Measurements from ENCODE around the gene MMP7. TPM values are rescaled to one million over a fixed set of nuclear protein-coding genes. Genes with fewer than 3 reads are reported as not detected.

MMP7 gene
- total and polyA plus RNA-seq, 3 experiments from 2014 or later: not detected

DNA sequence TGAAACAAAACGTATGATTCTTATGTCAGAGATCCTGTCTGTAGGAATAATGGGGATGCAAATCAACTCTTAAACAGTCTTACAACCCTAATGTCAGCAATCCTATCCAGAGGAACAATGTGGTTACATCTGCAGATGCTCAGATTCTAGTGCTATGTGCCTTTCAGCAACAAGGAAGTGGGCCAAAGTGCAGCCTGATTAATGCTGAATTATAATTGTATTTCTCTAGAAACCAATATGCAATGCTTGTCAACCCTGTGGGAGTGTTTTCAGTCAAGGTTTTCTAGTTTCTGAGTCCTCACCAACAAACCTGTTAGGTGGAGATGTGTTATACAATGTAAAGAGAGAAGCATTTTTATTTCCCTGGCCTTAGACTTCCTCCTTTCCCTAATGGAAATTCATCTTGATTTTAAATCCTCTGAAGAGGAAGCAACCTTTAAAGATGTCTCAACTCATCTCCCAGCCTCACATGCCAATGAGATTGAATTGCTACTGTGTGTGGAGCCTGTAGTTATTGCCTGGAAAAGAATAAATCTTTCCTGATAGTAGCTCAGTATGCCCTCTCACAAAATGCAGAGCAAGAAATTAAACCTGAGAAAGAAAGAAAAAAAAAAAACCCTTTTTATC is 51.8 kb downstream of the MMP7 start:
- no peaks in the 10 kb centered on the region for H3K36me3 Mint-ChIP-seq
- peak overlapping the region in 1 of 8 donors; percentile 19 for H3K27ac Mint-ChIP-seq
- H3K4me3 Mint-ChIP-seq: no peak overlapping the region
- peaks cover 14 to 38% (median 25%) of the 10 kb centered on the region in 3 donors for H3K4me1 Mint-ChIP-seq
- Histone ChIP-seq H3K27me3 (ENCODE audit: insufficient read depth, low read length, poor library complexity, severe bottlenecking) (no peaks in the 10 kb centered on the region), H3K9me3 (ENCODE audit: low read length) (no peaks in the 10 kb centered on the region), H3K4me3 (ENCODE audit: low read length) (no peak overlapping the region), H3K36me3 (ENCODE audit: insufficient read depth, low read length) (no peaks in the 10 kb centered on the region), H3K4me1 (ENCODE audit: insufficient read depth, low read length) (peaks cover 28% of the 10 kb centered on the region), H3K27ac (ENCODE audit: low read depth, low read length) (no peak overlapping the region)
- DNase-seq: no peak
- ChIA-PET POLR2A (interaction anchor here (0.7 kb wide), 1 partner anchor 84 kb away, joined by 3 read pairs; no protein-coding TSS in a partner anchor), CTCF (interaction anchor here (0.6 to 1.3 kb wide), 3 partner anchors 25 to 85 kb away, joined by 3 read pairs; no protein-coding TSS in a partner anchor)
- no peaks in the 10 kb centered on the region for H3K9me3 Mint-ChIP-seq
- H3K27me3 Mint-ChIP-seq: no peaks in the 10 kb centered on the region

DNA sequence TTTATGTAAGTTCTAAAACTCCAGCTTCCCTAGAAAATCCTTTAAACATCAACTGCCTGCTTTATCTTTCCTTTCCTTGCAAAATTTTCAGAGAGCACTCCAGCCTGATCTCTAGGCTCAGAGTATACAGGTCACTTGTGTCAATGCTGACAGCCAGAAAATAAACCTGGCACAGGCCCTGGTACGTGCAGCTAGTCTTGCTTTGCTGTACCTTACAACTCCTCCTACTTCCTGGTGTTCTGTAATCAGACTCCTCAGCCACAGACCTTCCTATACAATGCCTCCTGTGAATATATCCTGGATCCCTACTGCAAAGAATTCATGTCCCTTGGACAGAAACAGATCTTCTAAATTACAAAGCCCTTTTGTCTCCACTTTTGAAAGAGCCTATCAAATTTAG is 53.7 kb downstream of the MMP7 start:
- H3K27ac Mint-ChIP-seq: peak overlapping the region; percentile 5 to 91 (median 82)
- H3K36me3 Mint-ChIP-seq: no peaks in the 10 kb centered on the region
- POLR2A ChIA-PET: no interaction called here
- Histone ChIP-seq H3K27me3 (ENCODE audit: insufficient read depth, low read length, poor library complexity, severe bottlenecking) (no peaks in the 10 kb centered on the region), H3K36me3 (ENCODE audit: insufficient read depth, low read length) (no peaks in the 10 kb centered on the region), H3K9me3 (ENCODE audit: low read length) (no peaks in the 10 kb centered on the region), H3K4me1 (ENCODE audit: insufficient read depth, low read length) (peaks cover 34% of the 10 kb centered on the region), H3K4me3 (ENCODE audit: low read length) (no peak overlapping the region), H3K27ac (ENCODE audit: low read depth, low read length) (peak overlapping the region; percentile 59)
- peaks cover 18 to 46% (median 33%) of the 10 kb centered on the region in 3 donors for H3K4me1 Mint-ChIP-seq
- CTCF ChIA-PET: interaction anchor here (1.1 to 2.7 kb wide), 3 partner anchors 8 to 87 kb away, joined by 3 to 10 read pairs (median 3); no protein-coding TSS in a partner anchor
- DNase-seq: peak in 1 of 5 donors; percentile 27
- no peaks in the 10 kb centered on the region for H3K9me3 Mint-ChIP-seq
- H3K27me3 Mint-ChIP-seq: no peaks in the 10 kb centered on the region
- H3K4me3 Mint-ChIP-seq: peak overlapping the region in 3 of 7 donors; percentile 30 to 59 (median 33)

DNA sequence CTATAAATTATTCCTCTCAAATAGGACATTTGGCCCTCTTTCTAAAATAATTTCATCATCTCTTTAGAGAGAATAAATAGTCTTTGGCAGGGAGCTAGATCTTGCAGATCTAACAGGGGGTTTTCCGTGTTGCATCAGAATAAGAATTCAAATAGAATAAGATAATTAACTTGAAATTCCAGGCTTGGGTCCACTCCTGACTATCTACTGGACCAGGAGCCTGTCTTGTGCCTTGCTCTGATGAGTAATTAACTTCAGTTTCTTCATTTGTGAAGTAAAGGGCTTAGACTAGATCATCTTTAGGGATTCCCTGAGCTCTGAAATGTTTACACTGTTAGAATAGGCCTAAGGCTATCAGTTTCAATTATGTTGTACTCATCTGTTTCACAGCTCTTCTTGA is 54.5 kb downstream of the MMP7 start:
- ChIA-PET CTCF (interaction anchor here (1.1 to 2.7 kb wide), 3 partner anchors 9 to 86 kb away, joined by 3 to 10 read pairs (median 3); no protein-coding TSS in a partner anchor), POLR2A (no interaction called here)
- H3K36me3 ChIP-seq (ENCODE audit: insufficient read depth, low read length): no peaks in the 10 kb centered on the region
- no peaks in the 10 kb centered on the region for H3K9me3 ChIP-seq (ENCODE audit: low read length)
- no peak for DNase-seq
- H3K4me1 Mint-ChIP-seq: peaks cover 25 to 53% (median 40%) of the 10 kb centered on the region in 3 donors
- H3K27ac Mint-ChIP-seq: peak overlapping the region in 3 of 8 donors; percentile 61 to 91 (median 88)
- H3K4me1 ChIP-seq (ENCODE audit: insufficient read depth, low read length): peaks cover 41% of the 10 kb centered on the region
- H3K9me3 Mint-ChIP-seq: no peaks in the 10 kb centered on the region
- no peaks in the 10 kb centered on the region for H3K27me3 Mint-ChIP-seq
- H3K27ac ChIP-seq (ENCODE audit: low read depth, low read length): no peak overlapping the region
- H3K4me3 ChIP-seq (ENCODE audit: low read length): no peak overlapping the region
- H3K4me3 Mint-ChIP-seq: no peak overlapping the region
- H3K36me3 Mint-ChIP-seq: no peaks in the 10 kb centered on the region
- no peaks in the 10 kb centered on the region for H3K27me3 ChIP-seq (ENCODE audit: insufficient read depth, low read length, poor library complexity, severe bottlenecking)

DNA sequence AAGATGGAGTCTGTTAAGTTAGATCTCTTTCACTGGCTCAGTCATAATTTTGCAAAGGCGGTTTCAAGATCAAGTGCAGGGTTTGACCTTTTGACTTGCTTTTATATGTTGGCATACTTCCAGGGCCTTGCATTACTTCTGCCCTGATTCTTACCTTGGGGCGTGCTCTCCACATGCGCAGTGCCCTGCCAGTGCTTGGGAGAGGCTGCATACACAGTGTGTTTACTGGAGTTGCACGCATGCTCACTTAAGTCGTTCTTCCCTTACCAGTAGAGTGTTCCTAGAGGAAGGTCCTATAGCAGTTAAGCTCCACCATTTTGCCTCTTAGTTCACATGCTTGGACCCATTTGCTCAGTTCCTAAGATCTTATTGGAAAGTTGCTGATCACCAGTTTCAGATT is 57.0 kb downstream of the MMP7 start:
- POLR2A ChIA-PET: no interaction called here
- Histone ChIP-seq H3K4me3 (ENCODE audit: low read length) (no peak overlapping the region), H3K27ac (ENCODE audit: low read depth, low read length) (no peak overlapping the region), H3K27me3 (ENCODE audit: insufficient read depth, low read length, poor library complexity, severe bottlenecking) (no peaks in the 10 kb centered on the region), H3K9me3 (ENCODE audit: low read length) (no peaks in the 10 kb centered on the region), H3K4me1 (ENCODE audit: insufficient read depth, low read length) (peaks cover 63% of the 10 kb centered on the region), H3K36me3 (ENCODE audit: insufficient read depth, low read length) (no peaks in the 10 kb centered on the region)
- H3K4me1 Mint-ChIP-seq: peaks cover 48 to 73% (median 65%) of the 10 kb centered on the region in 3 donors
- DNase-seq: no peak
- no peak overlapping the region for H3K27ac Mint-ChIP-seq
- CTCF ChIA-PET: no interaction called here
- H3K36me3 Mint-ChIP-seq: no peaks in the 10 kb centered on the region
- H3K27me3 Mint-ChIP-seq: peaks cover 0 to 3% of the 10 kb centered on the region in 2 donors
- H3K9me3 Mint-ChIP-seq: no peaks in the 10 kb centered on the region
- no peak overlapping the region for H3K4me3 Mint-ChIP-seq

DNA sequence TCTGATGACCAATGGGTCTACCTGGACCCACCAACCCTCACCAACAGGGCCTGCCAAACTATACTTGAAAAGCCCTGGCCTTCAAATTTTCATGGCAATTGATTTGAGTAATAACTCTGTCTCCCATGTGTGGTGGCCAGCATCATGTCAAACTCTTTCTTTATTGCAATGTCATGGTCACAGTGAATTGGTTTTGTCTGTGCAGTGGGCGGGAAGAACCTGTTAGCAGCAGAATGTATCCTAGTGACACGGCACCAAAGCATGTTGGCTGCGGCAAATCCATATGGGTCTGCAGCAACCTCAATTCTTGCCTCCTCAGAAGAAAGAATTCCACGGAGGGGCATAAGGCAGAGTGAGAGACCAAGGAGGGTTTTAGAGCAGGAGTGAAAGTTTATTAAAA is 58.4 kb downstream of the MMP7 start:
- ChIA-PET CTCF (interaction anchor here (1.5 kb wide), 1 partner anchor 15 kb away, joined by 3 read pairs; no protein-coding TSS in a partner anchor), POLR2A (no interaction called here)
- H3K27ac Mint-ChIP-seq: no peak overlapping the region

DNA sequence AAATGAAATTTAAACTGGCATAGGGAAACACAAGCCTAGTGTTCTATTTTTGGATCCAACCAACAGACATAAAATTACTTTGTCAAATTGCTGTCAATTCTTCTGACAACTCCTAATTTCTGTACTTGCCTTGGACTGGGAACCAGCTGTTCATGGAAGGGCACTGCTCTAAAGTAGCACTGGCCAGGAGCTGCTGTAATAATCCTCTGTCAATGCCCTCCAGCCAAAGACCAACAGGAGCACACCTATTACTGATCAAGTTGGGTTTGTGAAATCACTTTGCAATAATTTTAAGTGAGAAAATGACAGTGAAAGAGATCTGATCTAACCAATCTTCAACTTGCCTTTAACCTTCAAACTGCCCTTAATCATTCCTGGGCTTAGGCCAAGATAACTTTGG is 59.1 kb downstream of the MMP7 start:
- peak overlapping the region in 2 of 7 donors; percentile 29 to 48 for H3K4me3 Mint-ChIP-seq
- H3K27me3 ChIP-seq (ENCODE audit: insufficient read depth, low read length, poor library complexity, severe bottlenecking): no peaks in the 10 kb centered on the region
- H3K27me3 Mint-ChIP-seq: peaks cover 0 to 3% of the 10 kb centered on the region in 2 donors
- H3K36me3 ChIP-seq (ENCODE audit: insufficient read depth, low read length): no peaks in the 10 kb centered on the region
- no peak overlapping the region for H3K27ac ChIP-seq (ENCODE audit: low read depth, low read length)
- ChIA-PET POLR2A (no interaction called here), CTCF (interaction anchor here (1.5 kb wide), 1 partner anchor 16 kb away, joined by 3 read pairs; no protein-coding TSS in a partner anchor)
- DNase-seq: no peak
- H3K27ac Mint-ChIP-seq: peak overlapping the region in 1 of 8 donors; percentile 17
- H3K4me1 Mint-ChIP-seq: peaks cover 58 to 76% (median 67%) of the 10 kb centered on the region in 3 donors
- no peaks in the 10 kb centered on the region for H3K9me3 Mint-ChIP-seq
- H3K9me3 ChIP-seq (ENCODE audit: low read length): no peaks in the 10 kb centered on the region
- H3K4me1 ChIP-seq (ENCODE audit: insufficient read depth, low read length): peaks cover 70% of the 10 kb centered on the region
- H3K4me3 ChIP-seq (ENCODE audit: low read length): no peak overlapping the region
- no peaks in the 10 kb centered on the region for H3K36me3 Mint-ChIP-seq

More for the DNA sequence above, 58.4 kb downstream of the MMP7 start:
- Histone ChIP-seq H3K4me1 (ENCODE audit: insufficient read depth, low read length) (peaks cover 70% of the 10 kb centered on the region), H3K27ac (ENCODE audit: low read depth, low read length) (no peak overlapping the region), H3K36me3 (ENCODE audit: insufficient read depth, low read length) (no peaks in the 10 kb centered on the region), H3K4me3 (ENCODE audit: low read length) (no peak overlapping the region), H3K27me3 (ENCODE audit: insufficient read depth, low read length, poor library complexity, severe bottlenecking) (no peaks in the 10 kb centered on the region), H3K9me3 (ENCODE audit: low read length) (no peaks in the 10 kb centered on the region)
- Mint-ChIP-seq H3K4me1 (peaks cover 59 to 76% (median 67%) of the 10 kb centered on the region in 3 donors), H3K4me3 (no peak overlapping the region), H3K36me3 (no peaks in the 10 kb centered on the region), H3K9me3 (no peaks in the 10 kb centered on the region), H3K27me3 (peaks cover 0 to 3% of the 10 kb centered on the region in 2 donors)
- DNase-seq: no peak

Other genes with a start within 250 kb of the MMP7 start
- 100 to 1,000 TPM; 191 to 199 TPM for gene BIRC3, start 213.3 kb downstream of the MMP7 start, total RNA-seq
- gene BIRC3, start 213.3 kb downstream of the MMP7 start, polyA plus RNA-seq: 36.7 TPM
- gene BIRC2, start 183.5 kb downstream of the MMP7 start, total RNA-seq: 10 to 100 TPM; 40.3 to 42.8 TPM
- 35.2 TPM for gene BIRC2, start 183.5 kb downstream of the MMP7 start, polyA plus RNA-seq
- gene TMEM123, start 78.0 kb downstream of the MMP7 start, total RNA-seq: 100 to 1,000 TPM; 257 to 259 TPM
- 491 TPM for gene TMEM123, start 78.0 kb downstream of the MMP7 start, polyA plus RNA-seq
- not detected for gene MMP20, start 94.6 kb upstream of the MMP7 start, total RNA-seq
- not detected for gene MMP20, start 94.6 kb upstream of the MMP7 start, polyA plus RNA-seq
- not detected for gene MMP27, start 175.0 kb upstream of the MMP7 start, total RNA-seq
- gene MMP27, start 175.0 kb upstream of the MMP7 start, polyA plus RNA-seq: not detected
- not detected for gene MMP8, start 194.2 kb upstream of the MMP7 start, total RNA-seq
- gene MMP8, start 194.2 kb upstream of the MMP7 start, polyA plus RNA-seq: not detected
- not detected for gene MMP10, start 249.9 kb upstream of the MMP7 start, total RNA-seq
- not detected for gene MMP10, start 249.9 kb upstream of the MMP7 start, polyA plus RNA-seq